DOHH2 (cell line): ENCODE measurements around the gene PRKAR1B.

ENCODE experiments used
- H3F3A ChIP-seq: fragments of 200-600 bp; sonication (generic), shearing (Covaris generic); 2 replicates; pipeline ENCODE4 v1.6.0; 2016; ENCODE audit warnings: antibody characterized with exemption, mild to moderate bottlenecking; ENCODE audit not compliant: control insufficient read depth, insufficient read depth
- H3K27ac ChIP-seq: fragments of 200-600 bp; sonication (generic); 2 replicates; pipeline ENCODE4 v1.5.1; 2014; ENCODE audit warnings: low read depth, mild to moderate bottlenecking, low read length, moderate library complexity
- H3K27me3 ChIP-seq: fragments of 200-600 bp; sonication (generic); 2 replicates; pipeline ENCODE4 v1.6.1; 2014; ENCODE audit warnings: mild to moderate bottlenecking, low read length, mixed read lengths; ENCODE audit not compliant: control insufficient read depth
- H3K36me3 ChIP-seq: fragments of 200-600 bp; sonication (generic); 2 replicates; pipeline ENCODE4 v1.6.1; 2014; ENCODE audit warnings: mild to moderate bottlenecking, low read length, moderate library complexity, mixed read lengths; ENCODE audit not compliant: control insufficient read depth
- H3K4me1 ChIP-seq: fragments of 200-600 bp; sonication (generic); 2 replicates; pipeline ENCODE4 v1.6.1; 2014; ENCODE audit warnings: mild to moderate bottlenecking, low read length, mixed read lengths; ENCODE audit not compliant: control insufficient read depth
- H3K4me2 ChIP-seq: fragments of 200-600 bp; sonication (generic); 2 replicates; pipeline ENCODE4 v1.6.0; 2014; ENCODE audit warnings: mild to moderate bottlenecking, low read length, moderate library complexity
- H3K4me3 ChIP-seq: fragments of 200-600 bp; sonication (generic); 2 replicates; pipeline ENCODE4 v1.5.1; 2014; ENCODE audit warnings: mild to moderate bottlenecking, low read length, mixed read lengths
- H3K79me2 ChIP-seq: fragments of 200-600 bp; sonication (generic); 2 replicates; pipeline ENCODE4 v1.6.1; 2014; ENCODE audit warnings: mild to moderate bottlenecking, low read length, mixed read lengths; ENCODE audit not compliant: control insufficient read depth
- H3K9me2 ChIP-seq: fragments of 200-600 bp; sonication (generic); replicated peaks from 2 replicates; pipeline ENCODE4 v1.6.1; 2014; ENCODE audit warnings: mild to moderate bottlenecking, low read length, mixed read lengths; ENCODE audit not compliant: control insufficient read depth
- H3K9me3 ChIP-seq: fragments of 200-600 bp; sonication (generic); 2 replicates; pipeline ENCODE4 v1.6.1; 2014; ENCODE audit warnings: antibody characterized with exemption, low read length, mixed read lengths; ENCODE audit not compliant: control insufficient read depth, insufficient read depth
- H4K20me1 ChIP-seq: fragments of 200-600 bp; sonication (generic); 2 replicates; pipeline ENCODE4 v1.6.0; 2014; ENCODE audit warnings: low read depth, mild to moderate bottlenecking, antibody characterized with exemption, low read length, moderate library complexity; ENCODE audit not compliant: control insufficient read depth, insufficient read depth
- CTCF ChIP-seq: fragments of 200-600 bp; sonication (generic); IDR thresholded peaks from one replicate; pipeline ENCODE4 v1.5.1; 2014; ENCODE audit warnings: antibody characterized with exemption, mild to moderate bottlenecking, low read depth, low read length; ENCODE audit not compliant: poor library complexity, severe bottlenecking
- EZH2phosphoT487 ChIP-seq: fragments of 200-600 bp; sonication (generic); IDR thresholded peaks from 2 replicates; pipeline ENCODE4 v1.6.1; 2017; ENCODE audit warnings: borderline replicate concordance, mild to moderate bottlenecking, antibody characterized with exemption, low read length, moderate library complexity, mixed read lengths

PRKAR1B gene

DNA sequence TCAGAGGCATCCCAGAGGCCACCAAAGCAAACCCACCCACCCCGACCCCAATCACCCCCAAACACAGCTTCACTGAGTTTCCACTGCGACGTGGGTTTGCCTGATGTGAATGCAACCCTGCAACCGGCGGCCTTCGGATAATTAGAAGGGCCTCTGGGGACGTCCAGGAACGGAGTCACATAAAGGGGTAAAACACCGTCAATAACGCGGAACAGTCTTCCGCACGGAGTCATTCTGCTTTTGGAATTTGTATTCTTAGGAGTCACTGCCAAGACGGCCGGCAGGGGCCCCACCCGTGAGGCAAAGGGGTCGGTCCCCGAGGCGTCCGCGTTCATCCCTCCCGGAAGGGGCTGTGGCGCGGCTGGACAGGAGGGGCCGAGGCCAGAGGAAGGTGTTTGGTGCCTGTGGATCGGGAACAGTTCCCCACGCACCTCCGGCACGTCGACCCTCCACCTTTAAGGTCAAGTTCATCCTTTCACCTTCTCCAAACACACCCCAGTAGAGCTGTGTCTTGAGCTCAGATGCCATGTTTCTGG, 170.7 kb downstream of the PRKAR1B start:
- H4K20me1 ChIP-seq: no peaks in the 10 kb centered on the region
- no peaks in the 10 kb centered on the region for H3K4me1 ChIP-seq
- H3F3A ChIP-seq: no peaks in the 10 kb centered on the region
- no peaks in the 10 kb centered on the region for H3K9me2 ChIP-seq
- H3K36me3 ChIP-seq: no peaks in the 10 kb centered on the region
- no peaks in the 10 kb centered on the region for H3K27me3 ChIP-seq
- no peak for TF ChIP-seq CTCF
- TF ChIP-seq EZH2phosphoT487: no peak
- H3K4me2 ChIP-seq: no peak overlapping the region
- no peak overlapping the region for H3K27ac ChIP-seq
- H3K4me3 ChIP-seq: no peak overlapping the region
- H3K9me3 ChIP-seq: peaks cover 12% of the 10 kb centered on the region; the same call in 1 of the 2 replicates
- H3K79me2 ChIP-seq: no peaks in the 10 kb centered on the region

DNA sequence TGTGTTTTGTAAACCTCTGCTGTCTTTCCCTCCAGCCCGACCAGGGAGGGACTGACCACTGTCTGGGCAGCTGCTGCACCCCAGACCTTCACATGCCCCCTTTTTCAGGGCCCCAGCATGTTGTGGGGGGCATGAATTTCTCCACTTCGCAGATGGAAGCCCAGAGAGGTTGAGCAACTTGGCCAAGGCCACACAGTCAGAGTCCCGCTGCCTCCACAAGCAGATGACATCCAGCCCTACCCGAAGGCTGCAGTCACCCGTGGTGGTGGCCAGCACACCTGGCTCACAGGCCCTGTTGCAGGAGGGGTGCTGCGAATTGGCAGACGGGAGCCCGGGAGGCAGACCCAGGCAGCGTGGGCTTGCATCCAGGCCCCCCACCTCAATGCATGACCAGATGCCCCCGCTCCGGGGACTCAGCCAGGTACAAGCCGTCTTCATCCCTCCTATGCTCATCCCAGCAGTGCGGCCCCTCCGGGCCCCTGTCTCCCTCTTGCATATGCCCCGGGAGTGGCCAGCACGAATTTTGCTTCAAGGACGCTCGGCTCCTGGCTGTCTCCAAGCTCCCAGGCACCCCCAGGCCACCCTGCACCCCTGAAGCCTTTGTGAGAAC, 171.4 kb downstream of the PRKAR1B start:
- no peak overlapping the region for H3K27ac ChIP-seq
- no peaks in the 10 kb centered on the region for H3K4me1 ChIP-seq
- H3K4me3 ChIP-seq: no peak overlapping the region
- no peaks in the 10 kb centered on the region for H3K79me2 ChIP-seq
- no peak overlapping the region for H3K4me2 ChIP-seq
- TF ChIP-seq EZH2phosphoT487 (no peak), CTCF (no peak)
- peaks cover 12% of the 10 kb centered on the region; the same call in 1 of the 2 replicates for H3K9me3 ChIP-seq
- H4K20me1 ChIP-seq: no peaks in the 10 kb centered on the region
- no peaks in the 10 kb centered on the region for H3F3A ChIP-seq
- H3K9me2 ChIP-seq: no peaks in the 10 kb centered on the region
- no peaks in the 10 kb centered on the region for H3K36me3 ChIP-seq
- no peaks in the 10 kb centered on the region for H3K27me3 ChIP-seq

GRCh38 chr7:553636-554111, 173.4 kb downstream of the PRKAR1B start:
- Histone ChIP-seq H3F3A (no peaks in the 10 kb centered on the region), H4K20me1 (no peaks in the 10 kb centered on the region), H3K4me1 (no peaks in the 10 kb centered on the region), H3K4me2 (no peak overlapping the region), H3K79me2 (no peaks in the 10 kb centered on the region), H3K27ac (no peak overlapping the region), H3K9me2 (no peaks in the 10 kb centered on the region), H3K27me3 (no peaks in the 10 kb centered on the region), H3K9me3 (peaks cover 9% of the 10 kb centered on the region; the same call in 1 of the 2 replicates), H3K36me3 (no peaks in the 10 kb centered on the region), H3K4me3 (no peak overlapping the region)
- TF ChIP-seq CTCF (no peak), EZH2phosphoT487 (no peak)
